Central memory CD8-positive, alpha-beta T cell (primary cell): ENCODE data around the gene RAD51B.

Experiments used
- ATAC-seq: fragments of 150-1000 bp; cut with Tn5 transposase; replicated peaks from 2 replicates; pipeline ENCODE4 v1.10.0; 2022; ENCODE audit warnings: mild to moderate bottlenecking, moderate FRiP score, moderate number of reproducible peaks; ENCODE audit not compliant: poor library complexity, severe bottlenecking; ENCODE audit errors: extremely low read depth
- DNase-seq, 2 donors: peaks; one replicate each; pipeline ENCODE4 v3.0.0; 2021; ENCODE audit warnings: low spot score in 2 of 2
- H3K27ac Mint-ChIP-seq: one replicate; pipeline ENCODE4 v1.8.0; 2022; ENCODE audit warnings: low read depth, mild to moderate bottlenecking, moderate library complexity, mixed read lengths
- H3K27me3 Mint-ChIP-seq: one replicate; pipeline ENCODE4 v1.8.0; 2022; ENCODE audit warnings: mixed read lengths
- H3K36me3 Mint-ChIP-seq: one replicate; pipeline ENCODE4 v1.8.0; 2022; ENCODE audit warnings: mild to moderate bottlenecking, moderate library complexity, mixed read lengths; ENCODE audit not compliant: insufficient read depth
- H3K4me1 Mint-ChIP-seq: one replicate; pipeline ENCODE4 v1.8.0; 2022; ENCODE audit warnings: mixed read lengths
- H3K4me3 Mint-ChIP-seq: one replicate; pipeline ENCODE4 v1.8.0; 2022; ENCODE audit warnings: mild to moderate bottlenecking, moderate library complexity, mixed read lengths
- H3K9me3 Mint-ChIP-seq: one replicate; pipeline ENCODE4 v1.8.0; 2022; ENCODE audit warnings: mixed read lengths

RAD51B gene

GRCh38 chr14:68440820-68441219, 621.2 kb downstream of the RAD51B start:
- Mint-ChIP-seq H3K9me3 (no peaks in the 10 kb centered on the region), H3K36me3 (no peaks in the 10 kb centered on the region)
- no peak for ATAC-seq

GRCh38 chr14:68441542-68441941, 622.0 kb downstream of the RAD51B start:
- Mint-ChIP-seq H3K9me3 (no peaks in the 10 kb centered on the region), H3K4me1 (no peaks in the 10 kb centered on the region), H3K27ac (no peak overlapping the region), H3K27me3 (no peaks in the 10 kb centered on the region), H3K36me3 (no peaks in the 10 kb centered on the region), H3K4me3 (no peak overlapping the region)
- DNase-seq (no peak), ATAC-seq (no peak)

More at GRCh38 chr14:68440820-68441219, 621.2 kb downstream of the RAD51B start:
- H3K4me1 Mint-ChIP-seq: no peaks in the 10 kb centered on the region
- no peak overlapping the region for H3K4me3 Mint-ChIP-seq
- H3K27ac Mint-ChIP-seq: no peak overlapping the region
- DNase-seq: no peak
- no peaks in the 10 kb centered on the region for H3K27me3 Mint-ChIP-seq

GRCh38 chr14:68442828-68443629, 623.5 kb downstream of the RAD51B start:
- no peak for ATAC-seq
- H3K36me3 Mint-ChIP-seq: no peaks in the 10 kb centered on the region

GRCh38 chr14:68444449-68445168, 625.0 kb downstream of the RAD51B start:
- Mint-ChIP-seq H3K4me3 (no peak overlapping the region), H3K9me3 (no peaks in the 10 kb centered on the region), H3K36me3 (no peaks in the 10 kb centered on the region), H3K27ac (no peak overlapping the region), H3K27me3 (no peaks in the 10 kb centered on the region), H3K4me1 (no peaks in the 10 kb centered on the region)
- DNase-seq (no peak), ATAC-seq (no peak)

More at GRCh38 chr14:68442828-68443629, 623.5 kb downstream of the RAD51B start:
- Mint-ChIP-seq H3K4me1 (no peaks in the 10 kb centered on the region), H3K27ac (no peak overlapping the region), H3K9me3 (no peaks in the 10 kb centered on the region), H3K27me3 (no peaks in the 10 kb centered on the region), H3K4me3 (no peak overlapping the region)
- no peak for DNase-seq

GRCh38 chr14:68446243-68447040, 626.9 kb downstream of the RAD51B start:
- Mint-ChIP-seq H3K27me3 (no peaks in the 10 kb centered on the region), H3K27ac (no peak overlapping the region), H3K4me1 (no peaks in the 10 kb centered on the region), H3K36me3 (no peaks in the 10 kb centered on the region), H3K4me3 (no peak overlapping the region), H3K9me3 (no peaks in the 10 kb centered on the region)
- DNase-seq (no peak), ATAC-seq (no peak)

- DNase-seq: no peak
- Mint-ChIP-seq H3K27ac (no peak overlapping the region), H3K4me1 (no peaks in the 10 kb centered on the region), H3K27me3 (no peaks in the 10 kb centered on the region), H3K36me3 (peaks cover 3% of the 10 kb centered on the region), H3K9me3 (no peaks in the 10 kb centered on the region), H3K4me3 (no peak overlapping the region)
- no peak for ATAC-seq
These were observed 628.1 kb downstream of the RAD51B start for GRCh38 chr14:68447581-68448251.

- no peak overlapping the region for H3K27ac Mint-ChIP-seq
- H3K27me3 Mint-ChIP-seq: no peaks in the 10 kb centered on the region
- H3K36me3 Mint-ChIP-seq: peaks cover 3% of the 10 kb centered on the region
- ATAC-seq (no peak), DNase-seq (no peak)
- H3K4me3 Mint-ChIP-seq: no peak overlapping the region
- no peaks in the 10 kb centered on the region for H3K9me3 Mint-ChIP-seq
- H3K4me1 Mint-ChIP-seq: no peaks in the 10 kb centered on the region
These were observed 628.8 kb downstream of the RAD51B start for GRCh38 chr14:68448252-68448902.

- no peak for DNase-seq
- no peaks in the 10 kb centered on the region for H3K27me3 Mint-ChIP-seq
- ATAC-seq: no peak
- H3K4me3 Mint-ChIP-seq: no peak overlapping the region
- H3K36me3 Mint-ChIP-seq: peaks cover 3% of the 10 kb centered on the region
- no peak overlapping the region for H3K27ac Mint-ChIP-seq
- H3K9me3 Mint-ChIP-seq: no peaks in the 10 kb centered on the region
- no peaks in the 10 kb centered on the region for H3K4me1 Mint-ChIP-seq
These were observed 630.1 kb downstream of the RAD51B start for GRCh38 chr14:68449561-68450181.

- no peaks in the 10 kb centered on the region for H3K9me3 Mint-ChIP-seq
- peaks cover 3% of the 10 kb centered on the region for H3K36me3 Mint-ChIP-seq
- H3K27me3 Mint-ChIP-seq: no peaks in the 10 kb centered on the region
- H3K4me1 Mint-ChIP-seq: no peaks in the 10 kb centered on the region
- no peak overlapping the region for H3K27ac Mint-ChIP-seq
- no peak for DNase-seq
- no peak overlapping the region for H3K4me3 Mint-ChIP-seq
- no peak for ATAC-seq
These were observed 631.0 kb downstream of the RAD51B start for GRCh38 chr14:68450391-68451120.

- Mint-ChIP-seq H3K36me3 (peaks cover 3% of the 10 kb centered on the region), H3K27me3 (no peaks in the 10 kb centered on the region), H3K27ac (no peak overlapping the region), H3K4me1 (no peaks in the 10 kb centered on the region), H3K9me3 (no peaks in the 10 kb centered on the region), H3K4me3 (no peak overlapping the region)
- no peak for DNase-seq
- ATAC-seq: no peak
These were observed 632.3 kb downstream of the RAD51B start for GRCh38 chr14:68451696-68452373.

GRCh38 chr14:68458253-68458652, 638.7 kb downstream of the RAD51B start:
- no peaks in the 10 kb centered on the region for H3K4me1 Mint-ChIP-seq
- DNase-seq (no peak), ATAC-seq (no peak)
- H3K27me3 Mint-ChIP-seq: no peaks in the 10 kb centered on the region
- no peak overlapping the region for H3K27ac Mint-ChIP-seq
- H3K4me3 Mint-ChIP-seq: no peak overlapping the region
- H3K9me3 Mint-ChIP-seq: no peaks in the 10 kb centered on the region
- no peaks in the 10 kb centered on the region for H3K36me3 Mint-ChIP-seq
